Ovary (tissue), 9 donors: ENCODE results near the gene ITGB5. TPM values are rescaled to one million over a fixed set of nuclear protein-coding genes. Genes with fewer than 3 reads are reported as not detected.
"Not testable (repeated sequence)": the region's sequence is repeated elsewhere in the genome, so short reads cannot be mapped to it uniquely, and the experiment has no call there.

Source experiments
- DNase-seq, 5 donors: peaks; one replicate each; pipeline ENCODE4 v3.0.0-alpha.2; 2019 to 2020
- H3K27ac ChIP-seq, 2 donors: fragments of 200-600 bp; one replicate each; pipeline versions ENCODE4 v1.5.1 to v1.8.0; 2019 to 2022
- H3K27me3 ChIP-seq: fragments of 200-600 bp; one replicate; pipeline ENCODE4 v1.8.0; 2022
- H3K36me3 ChIP-seq: fragments of 200-600 bp; sonication (generic); one replicate; pipeline ENCODE4 v1.5.1; 2019
- H3K4me1 ChIP-seq: one replicate; pipeline ENCODE4 v1.8.1; 2013; ENCODE audit warnings: mild to moderate bottlenecking, moderate library complexity; ENCODE audit not compliant: insufficient read depth
- H3K4me3 ChIP-seq: fragments of 200-600 bp; sonication (generic); one replicate; pipeline ENCODE4 v1.5.1; 2017
- H3K9me3 ChIP-seq, 2 donors: fragments of 200-600 bp in 1 of 2; sonication (generic) in 1 of 2; one replicate each; pipeline versions ENCODE4 v1.5.1 to v1.8.1; 2013 to 2019; ENCODE audit warnings: mild to moderate bottlenecking in 1 of 2, moderate library complexity in 1 of 2
- CTCF ChIP-seq, 3 donors: fragments of 450-650 bp in 2 of 3; fragments of 200-600 bp in 1 of 3; IDR thresholded peaks; one replicate each; pipeline versions ENCODE4 v1.5.1 to v1.8.0; 2016 to 2022; ENCODE audit warnings: antibody characterized with exemption in 3 of 3, mild to moderate bottlenecking in 1 of 3
- EP300 ChIP-seq: sonication (generic); formaldehyde crosslinking; IDR thresholded peaks from one replicate; pipeline ENCODE4 v1.6.1; 2017; ENCODE audit warnings: antibody characterized with exemption
- POLR2A ChIP-seq: fragments of 450-650 bp; IDR thresholded peaks from one replicate; pipeline ENCODE4 v1.6.1; 2017; ENCODE audit warnings: antibody characterized with exemption, mild to moderate bottlenecking, moderate library complexity
- WGBS, 3 donors: extraction: QIAGEN DNeasy Blood & Tissue Kit in 1 of 3; methylation state at CpG; one replicate each; pipeline versions ENCODE4 v1.1.5 to v1.1.7; 2013 to 2017; 5-methylcytosine and 5-hydroxymethylcytosine counted together
- intact Hi-C, 4 donors: fragments of 100-400 bp; cut with DNase I; formaldehyde crosslinking; loops; one replicate each; pipeline versions ENCODE4 v1.11.0 to v1.15.1; 2022 to 2023
- polyA plus RNA-seq, 2 donors: library from polyadenylated mRNA; stranded (reverse); fragments of 200-250 nt in 1 of 2; fragments of 350-450 nt in 1 of 2; fragmentation: Illumina TruSeq in 1 of 2; extraction: RNeasy Lipid Tissue Mini Kit (QIAGEN cat#74804) in 1 of 2; gene quantifications; one replicate each; pipeline ENCODE4 v1.2.3, GENCODE V29; 2013 to 2014
- total RNA-seq, 7 donors: library from RNA; depleted of rRNA in 2 of 7; stranded (reverse); fragments of >200 nt in 2 of 7; fragmentation: NEBNext Ultra II Directional in 3 of 7; extraction: Animal tissue kit (Norgen Biotek cat#: 25700) in 3 of 7; gene quantifications; one replicate each; pipeline versions ENCODE4 v1.1.0 to v1.2.4, GENCODE V29; 2016 to 2023
- donor health status: DM: no; HTN: no; CAD: no; lungs with moderate emphysema.
- donor health status: DM: no; HTN: no; CAD: no.
- donor health status: Bipolar disorder and iron deficiency.
- donor health status: DM: yes; HTN: yes; CAD: no.
- donor health status: DM: no; HTN: no; CAD: no.
- donor health status: DM: yes; HTN: yes; CAD: no.

The ITGB5 gene
- total and polyA plus RNA-seq, 9 donors: 31.0 to 109 (median 38.0) TPM

- Histone ChIP-seq H3K9me3 (no peaks in the 10 kb centered on the region), H3K27me3 (no peaks in the 10 kb centered on the region), H3K36me3 (no peaks in the 10 kb centered on the region), H3K4me3 (no peak overlapping the region), H3K27ac (no peak overlapping the region), H3K4me1 (no peaks in the 10 kb centered on the region)
- intact Hi-C loops: no loop called here
- TF ChIP-seq POLR2A (no peak), CTCF (IDR thresholded peaks at IDR 0.05) (no peak), EP300 (no peak)
- no peak for DNase-seq
- WGBS, 3 donors: 65 to 69% (median 66%) methylated on average over 5 of the region's 5 CpGs
These were observed 128.1 kb downstream of the ITGB5 start for GRCh38 chr3:124758851-124759635.

GRCh38 chr3:124757926-124758325 lies 129.2 kb downstream of the ITGB5 start:
- DNase-seq, H3K4me3 ChIP-seq, H3K4me1 ChIP-seq, H3K27ac ChIP-seq, H3K9me3 ChIP-seq, H3K36me3 ChIP-seq, intact Hi-C loops, H3K27me3 ChIP-seq: not testable (repeated sequence)
- 93 to 94% (median 93%) methylated on average over 7 of the region's 7 CpGs for WGBS, 3 donors

- no peak overlapping the region for H3K4me3 ChIP-seq
- H3K9me3 ChIP-seq: no peaks in the 10 kb centered on the region
- no peak overlapping the region for H3K27ac ChIP-seq
- intact Hi-C loops: no loop called here
- no peaks in the 10 kb centered on the region for H3K27me3 ChIP-seq
- WGBS, 3 donors: 80 to 84% (median 80%) methylated on average over 3 of the region's 3 CpGs
- no peak for TF ChIP-seq POLR2A
- TF ChIP-seq EP300: no peak
- no peak for TF ChIP-seq CTCF (IDR thresholded peaks at IDR 0.05)
- DNase-seq: no peak
- H3K4me1 ChIP-seq: peaks cover 7% of the 10 kb centered on the region
- H3K36me3 ChIP-seq: no peaks in the 10 kb centered on the region
These were observed 135.1 kb downstream of the ITGB5 start for GRCh38 chr3:124752051-124752450.

GRCh38 chr3:124751501-124751900 lies 135.7 kb downstream of the ITGB5 start:
- Histone ChIP-seq H3K27me3 (no peaks in the 10 kb centered on the region), H3K36me3 (no peaks in the 10 kb centered on the region), H3K4me3 (no peak overlapping the region), H3K27ac (no peak overlapping the region), H3K4me1 (peaks cover 7% of the 10 kb centered on the region), H3K9me3 (no peaks in the 10 kb centered on the region)
- DNase-seq: no peak
- no peak for TF ChIP-seq CTCF (IDR thresholded peaks at IDR 0.05)
- TF ChIP-seq POLR2A: no peak
- TF ChIP-seq EP300: no peak
- 74 to 77% (median 75%) methylated on average over 5 of the region's 5 CpGs for WGBS, 3 donors
- intact Hi-C loops: no loop called here

GRCh38 chr3:124749877-124750276 lies 137.3 kb downstream of the ITGB5 start:
- 86 to 93% (median 90%) methylated on average over 2 to 22 of the region's 27 CpGs for WGBS, 3 donors
- H3K9me3 ChIP-seq, H3K4me3 ChIP-seq, H3K27me3 ChIP-seq, H3K27ac ChIP-seq, DNase-seq, H3K4me1 ChIP-seq, H3K36me3 ChIP-seq, intact Hi-C loops: not testable (repeated sequence)
